HL-60/S4 (cell line): ENCODE data around the gene ABCA6.
"Not testable (repeated sequence)": the region's sequence is repeated elsewhere in the genome, so short reads cannot be mapped to it uniquely, and the experiment has no call there.

ENCODE experiments used
- in situ Hi-C: fragments of 300-500 bp; cut with MboI; formaldehyde crosslinking; loops from 2 replicates; pipeline ENCODE4 v1.14.3; 2022; ENCODE audit warnings: low sequenced_read_pairs

ABCA6 gene

DNA sequence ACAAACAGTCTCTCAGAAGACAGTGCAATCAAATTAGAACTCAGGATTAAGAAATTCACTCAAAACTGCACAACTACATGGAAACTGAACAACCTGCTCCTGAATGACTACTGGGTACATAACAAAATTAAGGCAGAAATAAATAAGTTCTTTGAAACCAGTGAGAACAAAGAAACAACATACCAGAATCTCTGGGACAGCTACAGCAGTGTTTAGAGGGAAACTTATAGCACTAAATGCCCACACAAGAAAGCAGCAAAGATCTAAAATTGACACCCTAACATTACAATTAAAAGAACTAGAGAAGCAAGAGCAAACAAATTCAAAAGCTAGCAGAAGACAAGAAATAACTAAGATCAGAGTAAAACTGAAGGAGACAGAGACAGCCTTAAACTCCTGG is 68.3 kb downstream of the ABCA6 start:
- in situ Hi-C loops, result not testable (repeated sequence)

DNA sequence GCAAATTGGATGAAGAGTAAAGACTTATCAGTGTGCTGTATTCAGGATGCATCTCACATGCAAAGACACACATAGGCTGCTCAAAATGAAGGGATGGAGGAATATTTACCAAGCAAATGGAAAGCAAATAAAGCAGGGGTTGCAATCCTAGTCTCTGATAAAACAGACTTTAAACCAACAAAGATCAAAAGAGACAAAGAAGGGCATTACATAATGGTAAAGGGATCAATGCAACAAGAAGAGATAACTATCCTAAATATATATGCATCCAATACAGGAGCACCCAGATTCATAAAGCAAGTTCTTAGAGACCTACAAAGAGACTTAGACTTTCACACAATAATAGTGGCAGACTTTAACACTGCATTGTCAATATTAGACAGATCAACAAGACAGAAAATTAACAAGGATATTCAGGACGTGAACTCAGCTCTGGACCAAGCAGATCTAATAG is 68.9 kb downstream of the ABCA6 start:
- in situ Hi-C loops, result not testable (repeated sequence)

DNA sequence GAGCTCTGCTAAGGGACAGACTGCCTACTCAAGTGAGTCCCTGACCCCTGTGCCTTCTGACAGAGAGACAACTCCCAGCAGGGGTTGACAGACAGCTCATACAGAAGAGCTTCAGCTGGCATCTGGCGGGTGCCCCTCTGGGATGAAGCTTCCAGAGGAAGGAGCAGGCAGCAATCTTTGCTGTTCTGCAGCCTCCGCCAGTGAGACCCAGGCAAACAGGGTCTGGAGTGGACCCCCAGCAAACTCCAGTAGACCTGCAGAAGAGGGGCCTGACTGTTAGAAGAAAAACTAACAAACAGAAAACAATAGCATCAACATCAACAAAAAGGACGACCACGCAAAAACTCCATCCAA is 70.5 kb downstream of the ABCA6 start:
- in situ Hi-C loops, result not testable (repeated sequence)

DNA sequence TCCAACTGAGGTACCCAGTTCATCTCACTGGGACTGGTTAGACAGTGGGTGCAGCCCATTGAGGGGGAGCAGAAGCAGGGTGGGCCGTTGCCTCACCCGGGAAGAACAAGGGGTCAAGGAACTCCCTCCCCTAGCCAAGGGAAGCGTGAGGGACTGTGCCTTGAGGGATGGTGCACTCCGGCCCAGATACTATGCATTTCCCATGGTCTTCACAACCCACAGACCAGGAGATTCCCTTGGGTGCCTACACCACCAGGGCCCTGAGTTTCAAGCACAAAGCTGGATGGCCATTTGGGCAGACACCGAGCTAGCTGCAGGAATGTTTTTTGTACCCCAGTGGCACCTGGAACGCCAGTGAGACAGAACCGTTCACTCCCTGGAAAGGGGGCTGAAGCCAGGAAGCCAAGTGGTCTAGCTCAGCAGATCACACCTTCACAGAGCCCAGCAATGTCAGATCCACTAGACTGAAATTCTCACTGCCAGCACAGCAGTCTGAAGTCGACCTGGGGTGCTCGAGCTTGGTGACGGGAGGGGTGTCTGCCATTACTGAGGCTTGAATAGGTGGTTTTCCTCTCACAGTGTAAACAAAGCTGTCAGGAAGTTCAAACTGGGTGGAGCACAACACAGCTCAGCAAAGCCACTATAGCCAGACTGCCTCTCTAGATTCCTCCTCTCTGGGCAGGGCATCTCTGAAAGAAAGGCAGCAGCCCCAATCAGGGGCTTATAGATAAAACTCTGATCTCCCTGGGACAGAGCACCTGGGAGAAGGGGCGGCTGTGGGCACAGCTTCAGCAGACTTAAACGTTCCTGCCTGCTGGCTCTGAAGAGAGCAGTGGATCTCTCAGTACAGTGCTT is 71.1 kb downstream of the ABCA6 start:
- in situ Hi-C loops, result not testable (repeated sequence)

DNA sequence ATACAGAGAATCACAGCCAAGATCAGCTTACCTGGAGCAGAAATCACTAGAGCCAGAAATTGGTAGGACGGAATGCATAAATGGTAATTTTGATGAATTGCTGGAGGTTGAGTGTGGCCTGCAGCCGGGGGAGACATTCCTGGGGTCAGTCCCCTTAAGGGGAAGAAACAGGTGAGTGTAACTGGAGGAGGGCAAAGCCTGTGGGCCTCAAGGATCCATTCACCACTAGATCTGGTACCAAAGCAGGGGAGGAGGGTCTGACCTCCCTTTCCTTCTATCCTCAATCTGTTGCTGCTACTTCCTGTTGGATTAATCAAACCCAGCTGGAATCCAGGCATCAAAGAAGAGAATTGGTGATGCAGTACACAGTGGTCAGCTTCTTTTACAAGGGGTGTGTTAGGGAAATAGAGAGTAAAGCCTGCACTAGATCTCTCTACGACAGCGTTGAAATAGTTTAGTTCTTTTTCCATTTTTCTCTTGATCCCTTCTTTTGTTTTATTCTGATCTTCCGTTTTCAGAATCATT is 72.4 kb downstream of the ABCA6 start:
- in situ Hi-C loops, result no loop called here

DNA sequence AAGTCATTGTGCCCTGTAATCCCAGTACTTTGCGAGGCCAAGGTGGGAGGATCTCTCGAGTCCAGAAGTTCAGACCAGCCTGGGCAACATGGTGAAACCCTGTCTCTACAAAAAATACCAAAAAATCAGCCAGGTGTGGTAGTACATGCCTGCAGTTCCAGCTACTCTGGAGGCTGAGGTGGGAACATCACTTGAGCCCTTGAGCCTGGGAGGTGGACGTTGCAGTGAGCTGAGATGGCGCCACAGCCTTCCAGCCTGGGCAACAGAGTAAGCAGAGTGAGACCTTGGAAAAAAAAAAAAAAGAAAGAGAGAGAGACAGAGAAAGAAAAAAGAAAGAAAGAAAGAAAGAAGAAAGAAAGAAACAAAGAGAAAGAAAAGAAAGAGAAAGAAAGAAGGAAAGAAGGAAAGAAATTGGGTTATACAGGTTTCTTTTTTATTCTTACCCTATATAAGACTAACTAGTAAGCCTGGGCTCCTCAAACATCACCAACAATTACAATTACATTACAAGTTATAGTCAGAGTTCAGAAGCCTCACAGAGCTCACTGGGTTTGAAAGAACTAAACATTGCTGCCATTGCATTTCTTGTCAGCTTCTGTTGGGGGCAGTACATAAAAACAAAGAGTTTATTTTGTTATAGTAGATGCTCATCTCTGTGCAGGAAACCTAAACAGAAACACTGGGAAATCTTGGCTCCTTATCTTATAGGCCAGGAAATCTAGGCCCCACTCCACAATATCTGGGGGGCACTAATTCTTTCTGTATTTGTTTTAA is 74.2 kb downstream of the ABCA6 start:
- in situ Hi-C loops, result no loop called here

DNA sequence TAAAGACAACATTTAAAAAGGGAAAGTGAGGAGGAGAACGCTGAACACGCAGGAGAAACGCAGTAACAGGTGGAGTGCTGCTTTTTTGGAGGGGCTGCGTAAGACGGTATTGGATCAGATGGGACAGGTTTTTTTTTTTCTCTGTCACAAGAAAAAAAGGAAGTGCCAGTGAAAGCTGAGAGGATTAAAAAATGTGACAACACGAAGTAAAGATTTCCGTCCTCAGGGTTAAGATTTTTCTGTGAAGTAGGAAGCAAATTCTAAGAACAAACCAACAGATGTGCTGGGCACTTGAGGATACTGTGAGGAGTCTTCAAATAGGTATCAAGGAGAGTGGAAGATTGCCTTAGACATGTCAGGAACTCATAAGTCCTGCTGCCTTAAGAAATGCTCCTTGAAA is 75.2 kb downstream of the ABCA6 start:
- in situ Hi-C loops, result no loop called here

DNA sequence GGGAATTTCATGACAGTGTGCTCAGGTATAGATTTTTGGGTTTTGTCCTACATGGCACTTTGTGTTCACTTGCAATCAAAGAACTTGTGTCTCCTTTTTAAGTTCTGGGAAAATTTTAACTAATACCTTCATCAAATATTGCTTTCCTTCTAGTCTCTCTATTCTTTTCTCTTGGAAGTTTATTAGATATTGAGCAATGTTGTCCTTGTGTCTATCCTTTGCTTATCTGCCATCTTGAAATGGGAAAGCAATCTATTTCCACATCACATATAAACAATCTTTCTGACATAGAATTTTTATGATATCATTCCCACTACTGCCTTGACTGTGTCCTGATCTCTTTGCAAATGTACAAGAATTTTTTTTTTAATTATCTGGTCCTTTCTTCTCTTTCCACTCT is 76.6 kb downstream of the ABCA6 start:
- in situ Hi-C loops, result no loop called here

DNA sequence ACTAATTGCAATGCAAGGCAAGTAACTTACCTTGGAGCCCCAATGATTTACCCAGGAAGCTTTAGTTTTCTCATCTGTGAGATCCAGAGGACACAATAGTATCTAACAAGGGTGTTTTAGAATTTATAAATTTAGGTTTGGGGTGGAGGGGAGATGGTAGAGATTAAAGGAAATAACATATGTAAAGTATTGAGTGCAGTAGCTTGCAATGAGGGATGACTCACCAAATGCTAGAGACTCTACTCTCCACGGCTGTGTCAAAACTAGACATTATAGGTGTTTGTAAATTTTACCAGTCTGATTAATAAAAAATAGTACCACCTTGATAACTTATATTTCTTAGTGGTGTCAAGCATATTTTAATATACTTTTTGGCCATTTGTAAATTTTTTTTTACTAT is 77.2 kb downstream of the ABCA6 start:
- in situ Hi-C loops, result no loop called here

DNA sequence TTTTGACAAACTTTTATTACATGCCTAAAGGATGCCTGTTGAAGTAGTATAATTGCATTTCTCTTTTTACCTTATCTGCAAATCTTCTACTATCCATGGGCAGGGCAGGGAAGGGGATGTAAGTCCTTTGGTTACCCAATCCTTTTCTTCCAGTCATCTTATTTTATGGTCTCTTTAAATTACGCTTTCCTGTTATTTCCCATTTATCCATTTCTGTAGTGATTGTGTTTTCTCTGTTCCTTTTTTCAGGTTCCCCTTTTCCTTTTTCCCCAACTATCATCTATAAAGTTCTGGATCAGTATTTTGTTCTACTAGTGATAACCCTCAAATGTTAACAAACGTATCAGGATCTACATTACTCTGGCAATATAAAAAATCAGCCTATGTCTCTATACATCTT is 77.7 kb downstream of the ABCA6 start:
- in situ Hi-C loops, result no loop called here

DNA sequence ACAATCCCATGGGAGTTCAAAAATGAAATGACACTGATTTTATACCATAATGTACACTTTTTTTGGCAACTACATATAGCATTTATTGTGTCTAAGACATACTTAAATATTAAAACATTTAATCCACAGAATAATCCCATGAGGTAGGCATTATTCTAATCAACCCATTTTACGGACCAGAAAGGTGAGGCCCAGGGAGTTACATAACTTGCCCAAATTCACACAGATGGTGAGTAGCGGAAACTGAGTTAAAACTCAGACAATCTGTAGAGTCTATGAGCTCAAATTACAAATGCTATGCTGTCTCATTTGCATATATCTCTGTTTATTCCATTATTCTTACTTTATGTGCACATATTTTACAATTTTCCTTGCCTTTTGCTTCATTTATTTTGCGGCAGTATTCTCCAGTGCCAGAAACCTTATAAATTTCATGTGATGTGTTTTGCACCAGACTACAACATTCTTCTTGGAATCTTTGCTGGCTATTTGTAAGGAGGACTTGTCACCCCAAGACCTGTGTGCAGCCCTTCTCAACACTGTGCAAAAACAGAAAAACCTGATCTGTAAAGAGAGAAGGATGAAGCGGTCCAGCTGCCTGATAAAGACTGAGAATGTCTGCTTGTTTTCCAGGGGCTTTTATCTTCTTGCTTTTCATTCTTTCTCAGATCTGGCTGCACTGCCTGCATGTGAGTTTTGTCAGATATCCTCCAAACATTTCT is 78.7 kb downstream of the ABCA6 start:
- in situ Hi-C loops, result no loop called here

DNA sequence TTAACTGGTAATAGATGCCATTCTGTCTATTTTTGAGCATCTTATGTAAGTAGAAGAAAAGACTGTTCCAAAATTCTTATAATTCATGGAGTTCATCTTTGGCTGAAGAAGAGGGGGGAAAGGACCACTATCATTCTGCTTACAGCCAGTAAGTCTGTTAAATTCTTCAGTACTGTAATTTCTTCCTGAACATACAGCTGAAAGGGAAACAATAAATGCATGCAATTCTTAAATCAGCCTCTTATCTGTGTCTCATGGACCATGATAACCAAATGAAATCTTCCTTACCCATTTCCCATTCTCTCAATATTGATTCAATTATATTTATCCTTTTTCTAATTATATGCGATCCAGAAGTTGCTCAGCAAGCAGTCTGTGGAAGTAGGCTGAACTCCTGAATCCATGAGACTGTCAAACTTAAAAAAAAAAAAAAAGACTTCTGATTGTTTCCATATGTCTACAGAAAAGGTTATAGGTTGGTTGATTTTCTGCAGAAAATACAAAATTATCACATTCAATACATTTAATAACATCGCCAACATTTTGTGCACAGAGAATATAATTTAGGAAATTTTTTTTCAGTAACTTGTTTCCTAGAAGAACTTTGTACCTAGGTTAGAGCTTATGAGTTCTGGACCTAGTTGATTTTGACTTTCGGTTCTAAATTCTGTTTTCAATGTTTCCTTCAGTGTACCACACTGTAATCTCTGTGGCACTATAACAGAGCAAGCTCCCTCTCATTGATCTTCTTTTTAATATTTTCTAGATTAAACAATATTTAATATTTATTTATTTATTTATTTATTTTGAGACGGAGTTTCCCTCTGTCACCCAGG is 79.8 kb downstream of the ABCA6 start:
- in situ Hi-C loops, result no loop called here

DNA sequence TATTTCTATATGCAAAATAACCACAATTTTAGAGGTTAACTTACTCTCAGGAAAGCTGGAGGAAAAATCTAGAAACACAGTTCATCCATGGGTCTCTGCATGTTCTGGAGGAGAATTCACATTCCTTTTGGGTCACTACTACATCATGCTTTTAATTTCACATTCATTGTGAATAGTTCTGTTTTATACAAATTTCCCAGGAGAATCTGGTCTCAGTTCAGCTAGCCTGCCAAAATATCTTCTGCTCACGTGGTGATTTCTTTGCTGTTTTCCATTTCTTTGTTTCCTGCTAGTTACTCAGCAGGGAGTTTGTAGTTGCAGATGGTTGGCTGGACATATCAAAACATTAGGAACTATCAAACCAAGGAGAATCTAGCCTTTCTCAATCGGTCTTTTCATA is 80.9 kb downstream of the ABCA6 start, which contains the start of gene ABCA9:
ABCA9 (minus strand) TSS at position 106 of the 400 bp plus-strand sequence. CDS start 9,801 bp downstream, outside the sequence.
- in situ Hi-C loops, result no loop called here

DNA sequence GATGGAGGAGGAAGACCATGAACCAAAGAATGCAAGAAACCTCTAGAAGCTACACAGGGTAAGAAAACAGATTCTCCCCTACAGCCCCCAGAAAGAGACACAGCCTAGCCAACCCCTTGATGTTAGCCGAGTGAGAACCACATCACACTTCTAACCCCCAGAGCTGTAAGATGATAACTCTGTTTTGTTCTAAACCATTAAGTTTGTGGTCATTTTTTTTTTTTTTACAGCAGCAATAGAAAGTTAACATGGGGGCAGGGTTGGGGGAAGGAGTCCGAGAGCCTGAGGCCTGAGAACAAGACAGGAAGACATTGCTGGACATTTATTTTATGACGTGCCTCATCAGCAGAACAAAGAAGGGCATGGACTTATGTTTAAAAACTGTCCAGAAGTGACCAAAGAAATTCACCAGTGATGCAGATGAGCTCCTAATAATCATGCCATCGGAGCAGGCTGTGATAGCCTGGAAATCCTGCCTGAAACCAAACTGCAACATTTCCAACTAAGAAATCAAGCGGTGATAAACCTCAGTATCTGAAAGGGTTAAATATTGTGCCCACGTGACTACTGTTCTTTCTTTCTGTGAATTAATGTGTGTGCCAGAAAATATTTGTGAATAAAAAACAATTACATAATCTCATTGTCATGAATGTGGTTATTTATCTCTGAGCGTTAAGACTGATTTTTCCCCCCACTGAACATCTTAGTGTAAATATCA is 82.1 kb downstream of the ABCA6 start:
- in situ Hi-C loops, result no loop called here

DNA sequence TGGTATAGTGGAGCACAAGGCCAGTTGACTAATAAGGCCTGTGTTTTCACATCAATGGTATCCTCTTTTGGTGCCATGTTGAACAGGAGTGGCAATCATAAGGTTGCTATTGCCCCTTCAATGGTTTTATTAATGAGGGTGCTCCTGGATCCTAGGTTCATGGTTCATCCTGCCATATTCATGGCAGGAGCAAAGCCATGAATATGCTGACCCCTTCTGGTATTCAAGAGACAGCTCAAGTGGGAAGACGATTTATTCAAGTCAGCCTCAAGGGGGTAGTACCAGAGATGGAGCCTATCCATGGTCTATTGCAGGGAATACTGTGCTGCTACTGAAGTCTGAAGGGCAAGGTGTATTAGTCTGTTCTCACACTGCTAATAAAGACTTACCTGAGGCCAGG is 83.5 kb downstream of the ABCA6 start:
- in situ Hi-C loops, result no loop called here

DNA sequence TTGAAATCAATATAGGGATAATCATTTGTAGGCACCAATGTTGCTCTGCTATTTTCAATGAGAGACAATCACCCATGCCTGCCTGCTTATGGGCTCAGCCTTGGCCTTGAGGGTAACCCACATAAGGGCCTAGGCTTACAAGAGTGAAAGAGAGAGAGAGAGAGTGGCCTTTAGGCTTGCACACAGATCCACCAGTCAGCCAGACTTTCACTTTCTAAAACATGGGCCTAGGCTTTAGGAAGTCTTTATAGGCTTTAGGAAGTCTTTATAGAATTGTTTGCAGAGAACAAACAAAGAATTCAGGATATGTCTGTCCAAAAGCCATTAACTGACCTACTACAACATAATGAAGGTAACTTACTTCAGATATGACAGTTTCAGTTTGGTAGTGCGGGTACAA is 84.4 kb downstream of the ABCA6 start:
- in situ Hi-C loops, result no loop called here

DNA sequence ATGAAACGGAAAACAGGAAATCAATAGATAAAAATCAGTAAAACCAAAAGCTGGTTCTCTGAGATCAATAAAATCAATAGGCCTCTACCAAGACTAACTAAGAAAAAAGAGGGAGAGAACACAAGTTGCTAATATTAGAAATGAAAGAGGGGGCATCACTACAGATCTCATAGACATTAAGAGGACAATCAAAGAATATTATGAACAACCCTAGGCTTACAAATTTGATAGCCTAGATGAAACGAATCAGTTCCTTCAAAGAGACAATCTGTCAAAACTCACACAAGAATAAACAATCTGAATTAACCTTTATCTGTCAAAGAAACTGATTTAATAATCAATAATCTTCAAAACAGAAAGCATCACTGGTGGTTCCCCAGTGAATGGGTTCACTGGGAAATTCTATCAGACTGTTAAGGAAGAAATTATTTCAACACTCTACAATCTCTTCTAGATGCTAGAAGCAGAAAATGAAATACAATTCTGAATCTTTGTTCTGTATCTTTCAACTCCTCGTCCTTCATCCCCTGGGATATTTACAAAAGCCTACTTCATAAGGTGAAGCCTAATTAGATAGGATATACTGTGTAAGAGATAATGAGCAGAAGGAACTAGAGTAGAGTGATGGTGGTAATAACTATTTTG is 85.4 kb downstream of the ABCA6 start:
- in situ Hi-C loops, result no loop called here

DNA sequence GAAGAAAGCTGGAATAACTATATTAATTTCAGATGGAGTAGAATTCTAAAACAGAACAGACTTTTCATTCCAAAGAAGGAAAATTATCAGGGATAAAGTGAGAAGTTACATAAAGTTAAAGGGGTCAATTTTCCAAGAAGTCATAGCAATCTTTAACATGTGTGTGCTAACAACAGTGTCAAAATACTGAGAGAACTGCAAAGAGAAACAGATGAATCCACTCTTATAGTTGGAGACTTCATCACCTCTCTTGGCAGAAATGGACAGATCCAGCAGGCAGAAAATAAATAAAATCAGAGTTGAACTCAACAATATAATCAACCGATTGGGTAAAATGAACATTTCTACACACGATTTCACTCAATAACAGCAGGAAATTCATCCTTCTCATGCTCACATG is 86.4 kb downstream of the ABCA6 start:
- in situ Hi-C loops, result no loop called here
